NCI-H446 (cell line): ENCODE results near the gene TCF12.
A peak's percentile ranks its signal among the peaks of the same experiment; 100 is the strongest.
"Not testable (repeated sequence)": the region's sequence is repeated elsewhere in the genome, so short reads cannot be mapped to it uniquely, and the experiment has no call there.

Experiments used
- DNase-seq, 2 experiments: peaks; one replicate each; lab custom pipeline; 2025; lab: John Stamatoyannopoulos, UW

Gene TCF12

GRCh38 chr15:56948000-56948763, 29.7 kb downstream of the TCF12 start:
- DNase-seq, result no peak

GRCh38 chr15:56948764-56949101, 30.3 kb downstream of the TCF12 start:
- DNase-seq, result no peak

GRCh38 chr15:56950979-56951378, 32.5 kb downstream of the TCF12 start:
- DNase-seq, result no peak

- DNase-seq, result no peak
These were observed 35.3 kb downstream of the TCF12 start for GRCh38 chr15:56953790-56954189.

- DNase-seq, result not testable (repeated sequence)
These were observed 36.6 kb downstream of the TCF12 start for GRCh38 chr15:56955011-56955410.

GRCh38 chr15:56956538-56956937, 38.1 kb downstream of the TCF12 start:
- DNase-seq, result no peak

DNA sequence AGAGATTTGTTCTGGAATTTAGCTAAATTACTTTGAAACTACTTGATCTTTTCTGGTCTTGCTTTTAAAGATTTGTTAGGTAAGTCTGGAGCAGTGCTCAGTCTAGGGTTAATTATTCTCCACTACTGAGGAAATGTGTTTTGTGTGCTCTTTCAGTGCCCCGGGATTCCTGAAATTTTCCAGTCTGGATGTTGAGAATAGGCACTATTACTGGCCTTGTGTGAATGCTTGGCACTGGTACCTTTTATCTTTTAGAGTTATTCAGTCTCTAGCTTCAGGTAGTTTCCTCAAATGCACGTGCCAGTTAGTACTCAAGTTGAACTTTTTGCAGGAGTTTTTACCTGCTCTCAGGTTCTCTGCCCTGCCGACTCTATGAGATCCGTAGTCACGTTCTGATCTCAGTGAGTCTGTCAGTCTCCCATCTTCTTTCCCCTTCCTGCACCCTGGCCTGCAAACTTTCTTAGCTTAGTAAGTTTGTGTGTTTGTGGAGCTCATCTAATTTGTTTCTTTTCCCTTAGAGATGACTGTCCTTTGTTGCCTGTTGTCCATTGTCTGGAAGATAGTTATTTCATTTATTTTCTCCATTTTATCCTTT, 39.5 kb downstream of the TCF12 start:
- DNase-seq, result no peak

DNA sequence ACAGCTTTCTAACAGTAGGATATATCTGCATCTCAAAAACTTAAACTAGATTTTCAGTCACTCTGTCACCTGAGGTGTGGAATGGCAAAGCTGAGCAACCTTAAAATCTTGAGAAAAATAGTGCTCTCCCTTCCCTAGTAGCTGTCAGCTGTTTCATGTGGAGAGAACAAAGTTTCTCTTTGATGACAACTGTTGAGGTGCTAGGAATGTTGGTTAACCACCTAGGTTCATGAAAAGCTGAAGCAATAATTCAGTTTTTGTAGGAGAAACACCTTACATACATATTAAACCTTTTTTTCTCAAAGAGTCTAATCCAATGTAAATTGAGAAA, 40.8 kb downstream of the TCF12 start:
- DNase-seq, result no peak

DNA sequence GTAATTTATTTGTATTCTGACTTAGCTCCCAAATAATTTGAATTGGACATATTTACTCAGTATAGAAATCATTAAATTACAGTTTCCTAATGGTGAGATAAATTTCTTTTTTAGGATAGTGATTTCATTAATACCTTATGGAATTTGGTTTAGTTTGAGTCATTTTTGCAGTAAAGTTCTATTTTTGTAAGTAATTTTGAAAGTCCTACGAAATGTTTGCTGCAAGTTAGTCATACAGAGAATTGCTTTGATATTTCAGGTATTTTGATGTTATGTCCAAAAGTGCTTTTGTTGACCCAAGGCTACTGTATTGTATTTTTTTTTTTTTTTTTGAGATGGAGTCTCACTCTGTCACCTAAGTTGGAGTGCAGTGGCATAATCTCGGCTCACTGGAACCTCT, 41.7 kb downstream of the TCF12 start:
- no peak for DNase-seq

DNA sequence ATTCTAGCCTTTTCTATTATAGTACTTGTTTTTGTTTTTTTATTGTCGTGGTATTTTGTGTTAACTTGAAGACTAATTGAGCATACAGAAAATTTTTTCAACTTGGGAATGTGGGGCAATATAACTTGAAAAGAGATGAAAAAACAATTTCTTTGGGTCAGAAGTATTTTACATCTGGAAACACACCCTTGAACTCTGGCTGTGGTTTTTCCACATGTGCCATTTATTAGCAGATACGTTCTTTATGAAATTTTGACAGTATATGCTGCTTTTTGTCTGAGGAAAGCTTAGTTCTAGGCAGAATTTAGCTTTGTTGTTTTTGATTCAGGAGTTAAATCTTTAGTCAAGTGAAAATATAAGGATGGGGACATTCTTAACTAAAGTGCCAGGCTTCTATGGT, 44.7 kb downstream of the TCF12 start:
- no peak for DNase-seq

DNA sequence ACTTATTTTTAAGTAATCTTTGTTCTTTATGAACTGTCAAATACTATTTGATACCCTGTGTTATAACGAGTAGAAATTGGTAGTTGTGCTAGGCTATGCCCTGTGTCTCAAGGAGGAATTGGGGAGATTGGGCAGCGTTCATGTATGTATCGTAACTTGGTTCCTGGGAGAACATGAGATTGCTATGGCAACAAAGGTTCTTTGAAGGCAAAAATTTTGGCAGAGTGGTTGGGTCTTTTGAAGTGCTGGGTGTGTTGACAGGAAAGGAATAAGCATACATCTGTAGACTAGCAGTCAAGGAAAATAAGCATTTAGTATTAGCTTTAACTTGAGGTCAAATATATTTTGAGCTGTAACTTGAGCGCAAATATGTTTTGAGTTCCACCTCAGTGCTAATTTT, 45.3 kb downstream of the TCF12 start:
- peak; percentile 15 to 64 for DNase-seq

- no peak for DNase-seq
These were observed 45.7 kb downstream of the TCF12 start for GRCh38 chr15:56964182-56964581.

GRCh38 chr15:56965231-56966013, 47.0 kb downstream of the TCF12 start:
- no peak for DNase-seq

- DNase-seq, result no peak
These were observed 48.9 kb downstream of the TCF12 start for GRCh38 chr15:56967336-56967735.

DNA sequence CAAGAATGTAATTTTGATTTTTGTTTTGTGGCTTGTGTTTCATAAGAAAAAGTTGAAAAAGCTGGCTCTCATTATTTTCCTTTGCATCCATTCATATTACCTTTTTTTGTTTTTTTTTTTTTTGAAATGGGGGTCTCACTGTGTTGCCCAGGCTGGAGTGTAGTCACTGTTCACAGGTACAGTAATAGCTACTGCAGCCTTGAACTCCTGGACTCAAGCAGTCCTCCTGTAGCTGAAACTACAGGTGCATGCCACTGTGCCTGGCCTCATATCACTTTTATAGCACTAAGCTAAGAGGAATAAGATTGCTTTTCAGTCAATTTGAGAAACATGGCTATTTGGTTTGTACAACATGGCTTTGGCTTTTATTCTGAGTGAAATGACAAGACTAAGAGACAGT, 49.8 kb downstream of the TCF12 start:
- no peak for DNase-seq

GRCh38 chr15:56968821-56969220, 50.4 kb downstream of the TCF12 start:
- no peak for DNase-seq

- no peak for DNase-seq
These were observed 50.9 kb downstream of the TCF12 start for GRCh38 chr15:56969265-56969895.

- no peak for DNase-seq
These were observed 53.1 kb downstream of the TCF12 start for GRCh38 chr15:56971571-56971970.

GRCh38 chr15:56972016-56972415, 53.6 kb downstream of the TCF12 start:
- no peak for DNase-seq

DNA sequence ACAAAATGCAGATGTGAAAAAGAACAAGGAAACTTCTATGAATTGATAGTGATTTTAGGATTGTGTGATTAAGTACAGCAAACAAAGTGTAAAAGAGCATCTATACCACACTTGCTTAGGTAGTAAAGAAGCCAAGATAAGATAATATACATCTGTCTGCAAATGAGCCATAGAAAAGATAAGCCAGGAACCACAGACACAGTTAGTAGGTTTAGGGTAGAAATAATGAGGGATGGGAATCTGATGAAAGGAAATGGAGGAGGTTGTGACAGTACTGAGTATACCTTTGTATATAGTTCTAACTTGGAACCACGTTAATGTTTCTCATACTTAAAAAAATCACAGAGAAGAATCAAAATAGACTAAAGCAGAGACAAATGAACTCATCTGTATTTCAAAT, 54.0 kb downstream of the TCF12 start:
- no peak for DNase-seq

GRCh38 chr15:56973463-56973862, 55.0 kb downstream of the TCF12 start:
- no peak for DNase-seq

DNA sequence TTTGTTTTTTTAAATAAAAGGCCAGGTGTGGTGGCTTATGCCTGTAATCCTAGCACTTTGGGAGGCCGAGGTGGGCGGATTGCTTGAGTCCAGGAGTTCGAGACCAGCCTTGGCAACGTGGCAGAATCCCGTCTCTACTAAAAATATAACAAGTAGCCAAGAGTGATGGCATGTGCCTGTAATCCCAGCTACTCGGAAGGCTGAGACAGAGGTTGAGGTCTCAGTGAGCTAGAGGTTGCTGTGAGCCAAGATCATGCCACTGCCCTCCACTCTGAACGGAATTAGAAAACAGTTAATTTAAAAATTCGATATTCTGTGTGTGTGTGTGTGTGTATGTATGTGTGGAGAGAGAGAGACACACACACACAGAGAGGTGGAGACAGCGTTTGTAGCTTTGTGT, 58.8 kb downstream of the TCF12 start:
- DNase-seq, result no peak
